Gastroesophageal sphincter (tissue), 4 donors: ENCODE results near the gene CCDC51. TPM values are rescaled to one million over a fixed set of nuclear protein-coding genes. Genes with fewer than 3 reads are reported as not detected.
A peak's percentile ranks its signal among the peaks of the same experiment; 100 is the strongest.

Experiments
- ATAC-seq: fragments of 150-250 bp; one replicate; pipeline ENCODE4 v1.9.1; 2016; ENCODE audit warnings: mild to moderate bottlenecking, moderate library complexity
- H3K27ac ChIP-seq, 4 donors: fragments of 200-600 bp; sonication (generic) in 3 of 4; 1 replicate in 3 of 4; 2 replicates in 1 of 4; pipeline ENCODE4 v1.5.1; 2016 to 2019
- H3K27me3 ChIP-seq: fragments of 200-600 bp; sonication (generic); one replicate; pipeline ENCODE4 v1.5.1; 2019
- H3K36me3 ChIP-seq, 2 donors: fragments of 200-600 bp; sonication (generic); one replicate each; pipeline ENCODE4 v1.5.1; 2019; ENCODE audit warnings: control low read depth in 1 of 2
- H3K4me1 ChIP-seq, 3 donors: fragments of 200-600 bp; sonication (generic); 1 replicate in 2 of 3; 2 replicates in 1 of 3; pipeline ENCODE4 v1.5.1; 2016 to 2019; ENCODE audit warnings: control low read depth in 2 of 3
- H3K4me3 ChIP-seq, 2 donors: fragments of 200-600 bp; sonication (generic); one replicate each; pipeline ENCODE4 v1.5.1; 2019; ENCODE audit warnings: mild to moderate bottlenecking in 1 of 2, moderate library complexity in 1 of 2
- H3K9me3 ChIP-seq, 3 donors: fragments of 200-600 bp; sonication (generic); one replicate each; pipeline ENCODE4 v1.5.1; 2017 to 2019; ENCODE audit warnings: control low read depth in 2 of 3
- CTCF ChIP-seq, 4 experiments: fragments of 200-600 bp in 2 of 4; fragments of 450-650 bp in 2 of 4; sonication (generic) in 1 of 4; IDR thresholded peaks; one replicate each; pipeline ENCODE4 v1.5.1; 2017 to 2019; ENCODE audit warnings: antibody characterized with exemption in 4 of 4, mild to moderate bottlenecking in 2 of 4, moderate library complexity in 2 of 4
- EP300 ChIP-seq: sonication (generic); formaldehyde crosslinking; IDR thresholded peaks from one replicate; pipeline ENCODE4 v1.6.1; 2017; ENCODE audit warnings: antibody characterized with exemption, mild to moderate bottlenecking
- POLR2A ChIP-seq, 2 donors: fragments of 450-650 bp; IDR thresholded peaks; one replicate each; pipeline ENCODE4 v1.6.1; 2017; ENCODE audit warnings: antibody characterized with exemption in 2 of 2, mild to moderate bottlenecking in 2 of 2, moderate library complexity in 1 of 2
- POLR2AphosphoS5 ChIP-seq: sonication (generic); formaldehyde crosslinking; IDR thresholded peaks from one replicate; pipeline ENCODE4 v1.6.1; 2017; ENCODE audit warnings: antibody characterized with exemption
- WGBS, 2 donors: methylation state at CpG; one replicate each; pipeline ENCODE4 v1.1.5; 2018; ENCODE audit warnings: low coverage in 1 of 2; 5-methylcytosine and 5-hydroxymethylcytosine counted together
- total RNA-seq, 4 donors: library from RNA; depleted of rRNA; stranded (reverse); fragments of >200 nt; gene quantifications; one replicate each; pipeline ENCODE4 v1.1.0, GENCODE V29; 2016

Gene CCDC51
- total RNA-seq, 4 donors from 2014 or later: 10.2 to 32.6 (median 26.3) TPM

GRCh38 chr3:48418651-48419050 lies 21.3 kb downstream of the CCDC51 start:
- Histone ChIP-seq H3K9me3 (no peaks in the 10 kb centered on the region), H3K4me3 (no peak overlapping the region), H3K36me3 (peaks cover 0 to 100% of the 10 kb centered on the region in 2 donors), H3K27me3 (no peaks in the 10 kb centered on the region), H3K27ac (peak overlapping the region in 1 of 4 donors; percentile 17), H3K4me1 (peaks cover 0 to 54% (median under 1%) of the 10 kb centered on the region in 3 donors)
- TF ChIP-seq CTCF (IDR thresholded peaks at IDR 0.05): no peak
- no peak for TF ChIP-seq EP300
- TF ChIP-seq POLR2AphosphoS5: no peak
- TF ChIP-seq POLR2A (IDR thresholded peaks at IDR 0.05): no peak
- ATAC-seq: no peak
- 55 to 85% methylated on average over 2 to 5 of the region's 9 CpGs for WGBS, 2 donors

- no peaks in the 10 kb centered on the region for H3K9me3 ChIP-seq
- WGBS, 2 donors: no CpG with 5 or more reads among the region's 17 CpGs
- H3K4me3 ChIP-seq: no peak overlapping the region
- no peaks in the 10 kb centered on the region for H3K27me3 ChIP-seq
- peak overlapping the region in 1 of 4 donors; percentile 17 for H3K27ac ChIP-seq
- H3K4me1 ChIP-seq: peaks cover 0 to 54% (median 0%) of the 10 kb centered on the region in 3 donors
- ATAC-seq: no peak
- peaks cover 0 to 100% of the 10 kb centered on the region in 2 donors for H3K36me3 ChIP-seq
- TF ChIP-seq EP300 (no peak), POLR2AphosphoS5 (no peak), CTCF (IDR thresholded peaks at IDR 0.05) (no peak), POLR2A (IDR thresholded peaks at IDR 0.05) (no peak)
These were observed 21.8 kb downstream of the CCDC51 start for GRCh38 chr3:48418140-48418539.

- peak overlapping the region in 1 of 4 donors; percentile 17 for H3K27ac ChIP-seq
- no peak overlapping the region for H3K4me3 ChIP-seq
These were observed 22.3 kb downstream of the CCDC51 start for GRCh38 chr3:48417529-48418108.

GRCh38 chr3:48416546-48416945 lies 23.4 kb downstream of the CCDC51 start:
- peaks cover 0 to 40% (median 0%) of the 10 kb centered on the region in 3 donors for H3K4me1 ChIP-seq
- peaks cover 0 to 100% of the 10 kb centered on the region in 2 donors for H3K36me3 ChIP-seq
- H3K27me3 ChIP-seq: no peaks in the 10 kb centered on the region
- ATAC-seq: no peak
- H3K4me3 ChIP-seq: no peak overlapping the region
- whole genome bisulfite sequencing, 2 donors: 87% methylated on average over 4 of the region's 4 CpGs; no CpG with 5 or more reads in 1 of the 2 donors
- TF ChIP-seq POLR2A (IDR thresholded peaks at IDR 0.05) (no peak), POLR2AphosphoS5 (no peak), CTCF (IDR thresholded peaks at IDR 0.05) (no peak), EP300 (no peak)
- no peaks in the 10 kb centered on the region for H3K9me3 ChIP-seq
- peak overlapping the region in 1 of 4 donors; percentile 4 for H3K27ac ChIP-seq

More at GRCh38 chr3:48417529-48418108, 22.3 kb downstream of the CCDC51 start:
- Histone ChIP-seq H3K36me3 (peaks cover 0 to 100% of the 10 kb centered on the region in 2 donors), H3K27me3 (no peaks in the 10 kb centered on the region), H3K9me3 (no peaks in the 10 kb centered on the region), H3K4me1 (peaks cover 0 to 50% (median 0%) of the 10 kb centered on the region in 3 donors)
- 90% methylated on average over 4 of the region's 14 CpGs; no CpG with 5 or more reads in 1 of the 2 donors for WGBS, 2 donors
- ATAC-seq: no peak
- TF ChIP-seq EP300 (no peak), CTCF (IDR thresholded peaks at IDR 0.05) (no peak), POLR2A (IDR thresholded peaks at IDR 0.05) (no peak), POLR2AphosphoS5 (no peak)

- 88 to 97% methylated on average over 5 to 7 of the region's 14 CpGs for WGBS, 2 donors
- Histone ChIP-seq H3K27me3 (no peaks in the 10 kb centered on the region), H3K27ac (peak overlapping the region in 1 of 4 donors; percentile 4), H3K9me3 (no peaks in the 10 kb centered on the region), H3K36me3 (peaks cover 0 to 100% of the 10 kb centered on the region in 2 donors), H3K4me1 (peaks cover 0 to 35% (median 0%) of the 10 kb centered on the region in 3 donors), H3K4me3 (no peak overlapping the region)
- TF ChIP-seq CTCF (IDR thresholded peaks at IDR 0.05) (no peak), POLR2AphosphoS5 (no peak), EP300 (no peak), POLR2A (IDR thresholded peaks at IDR 0.05) (no peak)
- ATAC-seq: no peak
These were observed 23.8 kb downstream of the CCDC51 start for GRCh38 chr3:48416091-48416505.
